ENCODE data around the gene PPIP5K2.
"Not testable (repeated sequence)": the region's sequence is repeated elsewhere in the genome, so short reads cannot be mapped to it uniquely, and the experiment has no call there.

Gene PPIP5K2

DNA sequence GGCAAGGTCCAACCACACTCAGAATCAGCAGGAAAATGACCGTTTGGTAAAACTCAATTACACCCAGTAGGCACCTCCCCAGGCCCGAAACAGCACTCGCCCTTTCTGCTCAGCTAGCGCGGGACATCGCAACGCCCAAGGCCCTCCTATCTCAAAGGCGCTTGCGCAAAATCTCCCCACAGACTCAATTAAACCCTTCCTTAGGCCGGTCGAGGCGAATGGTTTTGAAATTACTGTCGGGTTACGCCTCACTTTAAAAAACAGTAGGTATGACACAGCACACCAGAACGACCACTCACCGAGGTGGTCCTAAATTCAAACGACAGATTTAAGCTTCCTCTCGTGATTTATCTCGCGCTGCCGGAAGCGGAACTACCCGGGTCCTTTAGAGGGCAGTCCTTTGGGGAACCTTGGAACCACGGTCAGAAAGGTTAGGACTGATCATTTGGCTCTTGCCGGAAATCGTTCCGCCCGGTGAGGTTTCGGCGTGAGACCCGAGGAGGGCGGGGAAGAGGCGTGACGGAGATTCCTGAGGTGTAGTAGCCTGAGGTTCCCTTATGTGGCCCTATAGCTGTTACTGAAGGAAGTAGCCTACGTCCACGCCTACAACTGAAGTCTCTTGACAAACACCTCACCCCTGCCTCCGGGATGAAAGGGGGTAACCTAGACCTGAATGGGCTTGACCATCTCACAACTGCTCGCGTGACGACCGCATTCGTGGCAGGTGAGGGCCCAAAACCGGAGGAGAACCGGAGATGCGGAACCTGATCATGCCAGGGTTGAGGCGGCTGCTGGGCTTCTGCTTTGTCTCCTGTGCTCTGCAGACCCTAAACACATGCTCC, at the start of gene PPIP5K2, which contains the start of gene GIN1:
TSS of gene PPIP5K2 (plus strand) at position 537 of the 842 bp plus-strand sequence. CDS start 9,289 bp downstream, outside the sequence.
TSS of gene GIN1 (minus strand) at position 374 of the 842 bp plus-strand sequence. CDS start 11,431 bp downstream, outside the sequence.
- peak; percentile 94 for DNase-seq

DNA sequence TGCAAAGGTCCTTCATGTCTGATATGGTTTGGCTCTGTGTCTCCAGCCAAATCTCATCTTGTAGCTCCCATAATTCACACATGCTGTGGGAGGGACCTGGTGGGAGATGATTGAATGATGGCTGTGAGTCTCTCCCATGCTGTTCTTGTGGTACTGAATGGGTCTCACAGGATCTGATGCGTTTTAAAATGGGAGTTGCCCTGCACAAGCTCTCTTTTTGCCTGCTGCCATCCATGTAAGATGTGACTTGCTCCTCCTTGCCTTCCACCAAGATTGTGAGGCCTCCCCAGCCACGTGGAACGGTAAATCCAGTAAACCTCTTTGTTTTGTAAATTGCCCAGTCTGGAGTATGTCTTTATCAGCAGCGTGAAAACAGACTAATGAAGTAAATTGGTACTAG, 46.6 kb upstream of the PPIP5K2 start:
- DNase-seq = not testable (repeated sequence)

- DNase-seq = no peak
Measured at GRCh38 chr5:103075442-103075841, 44.7 kb upstream of the PPIP5K2 start.

GRCh38 chr5:103079796-103080195, 40.3 kb upstream of the PPIP5K2 start:
- DNase-seq = no peak

DNA sequence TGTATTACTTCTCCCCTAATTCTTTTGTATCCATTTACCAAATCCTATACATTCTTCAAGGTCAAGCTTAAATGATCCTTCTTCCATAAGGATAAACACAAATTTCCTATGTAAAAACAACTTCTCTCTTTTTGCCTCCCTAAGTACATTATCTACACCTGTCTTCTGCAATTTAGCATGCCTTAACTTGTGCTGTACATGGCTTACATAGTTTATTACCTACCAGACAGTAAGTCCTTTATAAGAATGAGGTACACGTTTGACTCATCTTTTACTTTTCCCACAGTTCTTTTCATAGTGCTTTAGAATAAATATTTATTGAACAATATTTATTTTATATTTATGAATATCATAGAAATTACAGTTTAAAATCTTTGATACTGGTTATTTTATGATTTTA, 33.6 kb upstream of the PPIP5K2 start:
- no peak for DNase-seq

- no peak for DNase-seq
Measured at GRCh38 chr5:103089272-103089671, 30.8 kb upstream of the PPIP5K2 start.

DNA sequence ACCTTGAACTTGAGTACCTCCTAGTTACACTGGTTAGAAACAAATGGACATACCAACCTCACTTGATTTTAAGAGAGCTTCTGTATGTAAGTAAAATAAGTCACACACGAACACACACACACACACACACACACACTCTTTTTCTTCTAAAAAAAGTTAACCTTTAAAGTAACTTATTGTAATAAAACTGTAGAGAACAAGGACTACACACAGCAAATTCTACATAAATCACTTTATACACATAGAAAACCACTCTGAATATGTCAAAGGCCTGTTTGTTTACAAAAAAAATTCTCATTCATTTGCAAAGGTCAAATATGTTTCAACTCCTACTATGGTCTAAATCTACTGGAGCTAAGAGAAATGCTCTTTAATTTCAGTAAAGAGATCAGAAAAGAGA, 29.3 kb upstream of the PPIP5K2 start:
- no peak for DNase-seq

DNA sequence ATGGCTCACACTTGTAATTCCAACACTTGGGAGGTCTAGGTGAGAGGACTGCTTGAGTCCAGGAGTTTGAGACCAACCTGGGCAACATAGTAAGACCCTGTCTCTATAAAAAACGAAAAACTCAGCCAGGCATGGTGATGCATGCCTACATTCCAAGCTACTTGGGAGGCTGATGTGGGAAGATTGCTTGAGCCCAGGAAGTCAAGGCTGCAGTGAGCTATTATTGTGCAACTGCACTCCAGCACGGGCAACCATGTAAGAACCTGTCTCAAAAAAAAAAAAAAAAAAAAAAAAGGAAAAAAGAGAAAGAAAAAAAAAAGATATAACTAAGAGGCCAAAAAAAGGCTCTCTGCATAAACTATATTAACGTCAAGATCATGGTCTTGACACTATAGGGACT, 27.4 kb upstream of the PPIP5K2 start:
- no peak for DNase-seq

DNA sequence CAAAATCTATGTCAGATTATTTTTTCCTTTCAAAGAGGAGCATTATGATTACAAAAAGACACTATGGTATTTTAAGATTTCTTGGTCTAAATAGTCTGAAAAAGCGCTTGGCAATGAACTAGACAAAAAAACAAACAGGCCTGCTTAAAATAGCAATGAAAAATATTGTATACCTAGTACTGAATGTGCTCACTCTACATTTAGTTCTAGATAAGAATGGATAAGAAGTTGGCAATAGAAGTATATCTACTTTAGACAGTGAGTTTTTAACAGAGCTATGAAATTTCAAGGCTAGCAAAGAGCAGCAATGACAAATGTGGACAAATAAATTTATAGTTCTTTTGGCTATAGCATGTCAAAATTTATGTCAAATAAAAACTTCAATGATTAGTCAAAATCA, 26.4 kb upstream of the PPIP5K2 start:
- DNase-seq = no peak

GRCh38 chr5:103094737-103095136, 25.4 kb upstream of the PPIP5K2 start:
- no peak for DNase-seq

GRCh38 chr5:103098993-103099392, 21.1 kb upstream of the PPIP5K2 start:
- no peak for DNase-seq

GRCh38 chr5:103101079-103101750, 18.9 kb upstream of the PPIP5K2 start:
- no peak for DNase-seq

GRCh38 chr5:103102234-103102633, 17.9 kb upstream of the PPIP5K2 start:
- DNase-seq = no peak

DNA sequence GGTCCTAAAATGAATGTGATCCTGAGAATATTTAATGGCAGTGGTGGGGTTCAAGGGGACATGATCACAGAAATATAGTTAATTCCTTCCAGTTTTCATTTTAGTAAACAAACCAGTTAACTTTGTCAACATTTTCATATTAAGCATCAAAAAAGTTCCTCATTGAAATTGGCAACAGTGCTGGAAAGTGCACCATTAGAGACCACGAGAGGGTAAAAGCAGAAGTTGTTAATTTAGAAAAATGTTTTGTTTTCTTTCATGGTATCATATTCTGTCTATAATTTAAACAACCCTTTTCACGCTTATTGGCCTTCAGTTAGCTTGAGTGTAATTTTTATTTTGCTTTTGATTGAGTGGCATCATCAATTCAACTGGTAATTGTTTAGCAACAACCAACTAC, 12.0 kb upstream of the PPIP5K2 start:
- no peak for DNase-seq

GRCh38 chr5:103109277-103109676, 10.8 kb upstream of the PPIP5K2 start:
- DNase-seq = no peak

- DNase-seq = no peak
Measured at GRCh38 chr5:103110403-103110802, 9.7 kb upstream of the PPIP5K2 start.

DNA sequence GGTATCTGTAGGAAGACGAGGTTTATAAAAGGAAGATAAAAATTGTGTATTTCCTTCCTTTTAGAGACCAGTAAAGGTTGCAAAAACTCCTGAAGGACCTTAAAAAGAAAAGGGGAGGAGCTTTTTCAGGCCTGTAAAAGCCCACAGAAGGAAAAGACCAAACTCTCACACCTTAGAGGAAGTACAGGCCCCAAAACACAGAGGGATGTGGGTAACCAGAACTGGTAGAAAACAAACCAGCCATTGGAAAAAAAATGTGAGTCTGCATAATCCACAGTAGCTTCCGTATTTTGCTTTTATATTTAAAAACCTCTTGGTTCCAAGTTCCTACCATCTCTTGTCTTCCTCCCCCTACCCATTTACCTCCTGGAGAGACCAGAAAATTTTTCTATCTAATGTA, 8.6 kb upstream of the PPIP5K2 start:
- DNase-seq = no peak

- no peak for DNase-seq
Measured at GRCh38 chr5:103112910-103113309, 7.2 kb upstream of the PPIP5K2 start.

- DNase-seq = no peak
Measured at GRCh38 chr5:103114440-103114839, 5.7 kb upstream of the PPIP5K2 start.

- no peak for DNase-seq
Measured at GRCh38 chr5:103117471-103117991, 2.6 kb upstream of the PPIP5K2 start.

- no peak for DNase-seq
Measured at GRCh38 chr5:103119070-103119764, 884 bp upstream of the PPIP5K2 start.

DNA sequence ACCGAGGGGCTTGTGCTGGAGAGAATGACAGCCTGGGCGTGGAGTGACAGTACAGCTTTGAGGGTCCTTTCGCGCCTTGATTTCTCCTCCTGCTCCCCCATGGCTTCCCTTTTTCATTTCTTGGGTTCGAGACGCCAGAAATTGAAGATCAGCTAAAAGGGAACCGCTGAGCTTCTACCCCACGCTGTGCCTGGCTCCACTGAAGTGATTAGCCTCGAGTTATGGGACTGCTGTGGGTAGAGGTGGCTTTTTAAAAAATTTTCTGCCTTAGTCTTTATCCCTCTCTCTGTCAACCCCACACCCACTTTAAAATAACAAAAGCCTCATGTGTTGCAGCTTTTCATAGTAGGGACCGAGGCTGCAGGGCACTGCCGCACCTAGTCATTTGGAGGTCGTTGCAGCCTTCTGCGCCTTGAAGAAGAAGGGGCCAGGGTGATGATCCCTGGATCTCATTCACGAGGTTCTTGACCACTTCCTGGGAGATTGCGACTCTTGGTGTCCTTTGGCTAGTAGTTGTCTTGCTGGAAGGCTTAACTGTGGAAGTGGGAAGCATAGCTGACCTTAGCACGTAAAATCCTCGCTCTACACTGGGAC, 603 bp downstream of the PPIP5K2 start:
- DNase-seq = no peak

GRCh38 chr5:103122242-103122641, 2.1 kb downstream of the PPIP5K2 start:
- DNase-seq = no peak
